Cortex of kidney (tissue), 1 donor: ENCODE measurements around the gene HECW1.

Experiments
- DNase-seq: peaks from one replicate; lab custom pipeline; 2025; lab: John Stamatoyannopoulos, UW

The HECW1 gene

GRCh38 chr7:43438897-43439479 lies 326.5 kb downstream of the HECW1 start:
- DNase-seq: no peak

DNA sequence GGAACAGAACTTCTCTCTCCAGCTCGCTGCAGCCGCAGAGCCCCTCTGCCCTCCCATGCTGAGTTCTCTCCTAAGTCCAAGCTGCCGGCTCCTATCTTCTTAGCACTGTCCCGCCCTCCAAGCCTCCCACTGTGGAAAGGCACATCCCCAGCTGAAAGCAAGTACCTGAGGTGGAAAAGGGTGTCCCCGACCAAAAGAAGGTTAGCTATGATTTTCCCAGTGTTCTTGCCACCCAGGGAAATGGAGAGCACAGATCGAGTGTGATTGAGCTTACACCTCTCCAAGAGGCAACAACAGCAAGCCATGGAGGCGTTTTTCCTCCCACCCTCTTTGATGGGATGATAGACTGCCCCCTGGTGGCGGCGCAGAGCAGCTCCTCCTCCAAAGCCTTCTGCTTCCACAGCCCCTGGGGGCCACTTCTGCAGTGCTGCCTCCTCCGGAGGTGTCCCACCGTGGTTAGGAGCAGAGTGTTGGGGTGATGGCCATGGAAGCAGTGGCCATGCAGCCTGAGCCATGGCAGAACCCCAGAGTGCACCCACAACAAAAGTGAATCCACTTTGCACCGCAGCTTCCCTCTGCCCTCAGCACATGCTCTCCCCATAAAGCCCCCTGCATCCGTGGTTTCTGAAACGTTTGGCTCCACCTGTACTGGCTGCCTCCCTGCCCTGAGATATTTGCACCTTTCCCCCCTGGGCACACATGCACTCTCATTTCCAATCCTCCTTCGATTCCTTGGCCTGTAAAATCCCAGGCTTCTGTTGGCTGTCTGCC lies 327.4 kb downstream of the HECW1 start:
- DNase-seq: no peak

DNA sequence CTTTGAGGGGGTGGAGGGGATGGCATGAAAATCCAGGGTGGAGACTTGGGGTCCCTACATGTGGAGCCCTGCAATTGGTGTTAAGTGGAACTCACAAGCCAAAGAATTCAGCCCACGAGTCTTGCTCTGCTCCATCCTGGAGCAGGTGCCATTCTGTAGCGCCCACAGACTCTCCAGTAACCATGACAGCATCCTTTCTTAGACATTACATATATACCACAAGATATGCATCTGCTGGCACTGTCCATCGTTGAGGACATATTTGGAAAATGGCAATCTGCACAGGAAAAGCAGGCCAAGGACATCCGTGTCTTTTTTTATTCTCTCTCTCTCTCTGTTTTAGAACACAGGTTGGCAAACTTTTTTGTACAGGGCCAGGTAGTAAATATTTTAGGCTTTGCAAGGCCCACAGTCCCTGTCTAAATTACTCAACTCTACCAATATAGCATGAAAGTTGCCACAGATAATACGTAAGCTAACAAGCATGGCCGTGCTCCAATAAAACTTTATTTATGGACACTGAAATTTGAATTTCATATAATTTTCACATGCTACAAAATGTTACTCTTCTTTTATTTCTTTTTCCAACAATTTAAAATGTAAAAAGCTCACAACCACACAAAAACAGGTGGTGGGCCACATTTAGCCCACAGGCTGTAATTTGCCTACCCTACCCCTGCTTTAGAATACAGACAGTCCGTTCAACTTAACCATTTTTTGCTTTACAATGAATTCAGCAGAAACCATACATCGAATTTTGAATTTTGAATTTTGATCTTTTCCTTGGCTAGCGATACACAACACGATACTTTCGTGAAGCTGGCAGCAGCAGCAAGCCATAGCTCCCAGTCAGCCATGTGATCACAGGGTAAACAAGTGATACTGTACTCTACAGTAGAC lies 329.0 kb downstream of the HECW1 start:
- no peak for DNase-seq

DNA sequence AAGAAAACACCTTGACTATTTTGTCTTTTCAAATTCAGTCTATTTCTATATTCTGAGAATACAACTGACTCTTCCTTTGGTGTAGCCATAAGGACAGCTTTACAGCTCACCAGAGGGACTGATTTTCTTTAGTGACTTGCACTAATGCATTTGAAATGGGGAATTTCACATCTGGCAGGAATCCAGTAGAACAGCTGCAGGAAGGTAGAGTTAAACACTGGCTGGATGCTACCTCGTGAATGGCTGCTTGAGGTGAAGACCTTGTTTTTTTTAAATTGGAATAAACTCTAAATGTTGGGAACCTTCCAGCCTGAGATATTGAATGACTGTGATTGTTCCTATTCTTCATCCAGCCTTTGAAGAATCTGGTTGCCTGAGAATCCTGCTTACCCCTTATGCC lies 330.9 kb downstream of the HECW1 start:
- no peak for DNase-seq

GRCh38 chr7:43444711-43445578 lies 332.5 kb downstream of the HECW1 start:
- no peak for DNase-seq

DNA sequence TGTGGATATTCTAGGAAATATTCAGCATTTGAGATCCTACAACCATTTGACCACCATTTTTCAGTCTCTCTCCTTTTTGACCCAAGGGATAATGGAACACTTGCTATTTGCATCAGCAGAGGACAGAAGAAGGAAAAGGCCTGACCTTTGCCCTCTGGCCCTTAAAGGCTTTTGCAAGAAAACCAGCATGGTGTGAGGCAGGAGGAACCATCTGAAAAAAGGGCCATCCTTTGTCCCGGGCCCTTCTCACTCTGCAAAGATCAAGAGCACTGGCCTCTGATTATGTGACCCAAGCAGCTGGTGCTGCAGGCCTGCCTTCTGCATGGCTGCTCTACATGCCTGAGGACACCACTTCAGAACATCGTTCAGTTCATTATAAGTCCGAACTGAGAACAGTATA lies 337.1 kb downstream of the HECW1 start:
- no peak for DNase-seq

- DNase-seq: no peak
These were observed 338.4 kb downstream of the HECW1 start for GRCh38 chr7:43450894-43451293.

DNA sequence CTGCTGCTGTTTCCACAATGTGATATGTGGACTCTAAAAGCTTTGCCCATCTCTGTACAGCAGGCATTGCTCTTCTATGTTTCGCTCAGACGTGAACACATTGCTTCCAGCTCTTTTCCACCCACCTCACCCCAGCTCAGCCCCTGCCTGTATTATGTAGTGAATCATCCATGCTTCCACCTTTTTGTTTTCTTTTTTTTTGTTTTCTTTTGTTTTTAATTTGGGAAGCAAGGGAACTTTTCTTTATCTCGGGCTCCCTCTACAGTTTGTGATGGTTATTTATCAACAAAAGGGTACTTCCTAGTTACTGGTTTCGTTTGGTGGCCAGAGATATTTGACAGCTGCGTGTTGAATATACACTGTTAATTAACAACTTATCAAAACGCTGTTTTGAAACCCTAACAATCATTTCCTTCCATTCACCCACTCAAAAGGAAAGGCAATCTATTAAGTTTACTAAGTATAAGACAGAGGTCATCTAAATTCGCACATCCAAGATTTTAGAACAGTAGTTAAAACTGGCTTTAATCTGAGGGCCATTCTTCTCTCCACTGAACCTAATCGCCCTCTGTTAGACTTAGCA lies 342.6 kb downstream of the HECW1 start:
- DNase-seq: no peak

GRCh38 chr7:43456200-43456599 lies 343.8 kb downstream of the HECW1 start:
- no peak for DNase-seq

- no peak for DNase-seq
These were observed 346.0 kb downstream of the HECW1 start for GRCh38 chr7:43458330-43459018.

DNA sequence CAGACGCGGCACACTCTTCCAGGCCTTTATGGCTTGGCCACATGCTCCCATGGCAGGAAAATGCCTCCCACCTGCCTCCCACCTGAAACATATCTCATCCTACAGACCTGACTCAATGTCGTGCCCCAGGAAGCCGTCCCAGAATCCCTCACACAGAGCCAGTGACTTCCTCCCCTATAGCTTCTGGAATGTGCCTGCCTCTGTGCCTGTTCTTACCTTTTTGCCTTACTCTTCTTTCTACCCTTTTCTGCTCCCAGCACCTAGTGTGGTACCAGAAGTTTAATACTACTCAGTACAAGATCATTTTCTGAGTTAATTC lies 346.5 kb downstream of the HECW1 start:
- DNase-seq: no peak

DNA sequence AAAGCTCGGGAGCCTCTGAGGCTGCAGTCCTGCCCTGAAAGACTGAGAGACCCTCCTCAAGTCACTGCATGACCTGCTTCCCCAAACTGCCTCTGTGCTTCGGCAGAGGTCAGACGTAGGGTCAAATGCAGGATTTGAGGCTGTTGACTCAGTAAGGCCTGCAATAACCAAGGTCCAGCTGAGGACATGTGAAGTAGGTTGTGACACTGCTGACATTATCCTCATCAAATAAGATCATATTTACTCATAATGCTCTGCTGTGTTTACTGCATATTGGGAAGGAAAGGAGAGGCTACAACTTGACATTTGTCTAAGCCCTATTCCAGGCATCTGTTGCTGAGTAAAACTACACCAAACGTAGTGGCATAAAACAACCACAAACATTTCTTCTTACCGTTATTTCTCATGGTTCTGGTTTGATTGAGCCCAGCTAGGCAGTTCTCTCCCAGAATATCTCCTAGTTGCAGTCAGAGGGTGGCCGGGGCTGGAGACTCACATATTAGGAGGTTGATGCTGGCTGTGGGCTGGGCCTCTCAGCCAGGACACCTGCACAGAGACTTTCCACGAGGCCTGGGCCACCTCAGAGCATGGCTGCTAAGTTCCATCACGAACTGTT lies 348.4 kb downstream of the HECW1 start:
- DNase-seq: no peak

GRCh38 chr7:43461349-43462024 lies 349.0 kb downstream of the HECW1 start:
- no peak for DNase-seq

DNA sequence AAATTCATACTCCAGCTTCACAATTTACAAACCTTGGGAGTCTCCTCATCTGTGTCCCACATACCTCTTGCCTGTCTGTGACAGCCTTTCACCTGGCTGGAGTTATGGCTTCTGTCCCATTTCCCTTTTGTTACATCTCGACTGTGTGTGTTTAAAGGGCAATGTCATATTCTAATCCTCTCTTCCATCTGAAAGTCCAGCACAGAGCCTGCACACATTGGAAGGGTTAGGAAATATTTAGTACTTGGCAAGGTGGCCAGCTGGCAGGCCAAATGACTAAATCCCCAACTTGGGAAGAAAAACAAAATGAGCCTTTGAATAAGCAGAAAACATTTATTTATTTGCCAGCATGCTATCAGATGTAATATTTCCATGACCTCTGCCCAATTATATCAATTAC lies 350.4 kb downstream of the HECW1 start:
- DNase-seq: no peak

GRCh38 chr7:43463401-43463980 lies 351.0 kb downstream of the HECW1 start:
- no peak for DNase-seq

GRCh38 chr7:43465581-43466554 lies 353.4 kb downstream of the HECW1 start:
- no peak for DNase-seq

DNA sequence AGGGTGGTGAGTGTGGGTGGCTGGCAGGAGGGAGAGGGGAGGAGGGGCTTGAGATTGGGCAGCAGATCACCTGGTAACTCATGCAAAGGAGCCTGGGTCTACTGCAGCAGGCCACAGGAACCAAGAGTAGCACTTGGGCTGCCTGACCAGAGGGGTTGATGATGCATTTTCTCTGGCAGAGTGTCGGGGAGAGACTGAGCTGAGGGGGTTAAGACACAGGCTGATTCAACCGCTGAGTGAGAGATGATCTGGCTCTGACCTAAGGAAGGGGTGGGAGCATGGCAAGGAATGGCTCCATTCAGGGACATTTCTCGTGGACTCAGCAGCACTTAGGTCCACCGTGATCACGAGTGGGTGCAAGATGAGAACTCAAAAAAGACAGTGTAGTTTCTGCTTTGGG lies 355.0 kb downstream of the HECW1 start:
- DNase-seq: no peak

DNA sequence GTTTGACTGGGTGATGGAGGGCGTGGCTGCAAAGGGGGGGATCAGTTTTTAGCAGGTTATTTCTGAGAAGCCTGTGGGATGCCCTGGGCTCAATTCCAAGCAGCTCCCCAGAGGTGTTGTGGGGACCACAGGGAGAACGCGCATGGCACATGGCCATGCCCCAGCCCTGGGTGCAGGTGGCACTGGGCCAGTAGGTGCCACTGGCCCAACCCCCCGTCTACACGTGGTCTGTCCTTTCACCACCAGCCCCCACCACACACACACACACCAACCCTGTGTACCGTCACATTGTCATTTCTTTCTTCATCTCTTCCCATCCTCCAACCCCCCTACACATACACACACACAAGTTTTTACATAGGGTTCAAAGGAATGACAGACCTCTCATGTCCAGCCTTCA lies 355.4 kb downstream of the HECW1 start:
- DNase-seq: no peak
